ENCODE data around the gene BAZ1A. TPM values are rescaled to one million over a fixed set of nuclear protein-coding genes. Genes with fewer than 3 reads are reported as not detected.
"Not testable (repeated sequence)": the region's sequence is repeated elsewhere in the genome, so short reads cannot be mapped to it uniquely, and the experiment has no call there.

BAZ1A gene
- total RNA-seq, 1 donor from 2014 or later: 35.9 TPM

- TF ChIP-seq, protein P1, sequence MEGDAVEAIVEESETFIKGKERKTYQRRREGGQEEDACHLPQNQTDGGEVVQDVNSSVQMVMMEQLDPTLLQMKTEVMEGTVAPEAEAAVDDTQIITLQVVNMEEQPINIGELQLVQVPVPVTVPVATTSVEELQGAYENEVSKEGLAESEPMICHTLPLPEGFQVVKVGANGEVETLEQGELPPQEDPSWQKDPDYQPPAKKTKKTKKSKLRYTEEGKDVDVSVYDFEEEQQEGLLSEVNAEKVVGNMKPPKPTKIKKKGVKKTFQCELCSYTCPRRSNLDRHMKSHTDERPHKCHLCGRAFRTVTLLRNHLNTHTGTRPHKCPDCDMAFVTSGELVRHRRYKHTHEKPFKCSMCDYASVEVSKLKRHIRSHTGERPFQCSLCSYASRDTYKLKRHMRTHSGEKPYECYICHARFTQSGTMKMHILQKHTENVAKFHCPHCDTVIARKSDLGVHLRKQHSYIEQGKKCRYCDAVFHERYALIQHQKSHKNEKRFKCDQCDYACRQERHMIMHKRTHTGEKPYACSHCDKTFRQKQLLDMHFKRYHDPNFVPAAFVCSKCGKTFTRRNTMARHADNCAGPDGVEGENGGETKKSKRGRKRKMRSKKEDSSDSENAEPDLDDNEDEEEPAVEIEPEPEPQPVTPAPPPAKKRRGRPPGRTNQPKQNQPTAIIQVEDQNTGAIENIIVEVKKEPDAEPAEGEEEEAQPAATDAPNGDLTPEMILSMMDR (IDR thresholded peaks at IDR 0.05): no peak
- Histone ChIP-seq H3K27ac (no peak overlapping the region), H3K4me1 (no peaks in the 10 kb centered on the region), H3K36me3 (peaks cover 32% of the 10 kb centered on the region), H3K4me3 (no peak overlapping the region), H3K9me3 (no peaks in the 10 kb centered on the region), H3K27me3 (no peaks in the 10 kb centered on the region)
- intact Hi-C loops (cut with DNase I): no loop called here
- DNase-seq: no peak
- ATAC-seq: no peak
Observed at GRCh38 chr14:34750233-34750632, 124.9 kb downstream of the BAZ1A start.

DNA sequence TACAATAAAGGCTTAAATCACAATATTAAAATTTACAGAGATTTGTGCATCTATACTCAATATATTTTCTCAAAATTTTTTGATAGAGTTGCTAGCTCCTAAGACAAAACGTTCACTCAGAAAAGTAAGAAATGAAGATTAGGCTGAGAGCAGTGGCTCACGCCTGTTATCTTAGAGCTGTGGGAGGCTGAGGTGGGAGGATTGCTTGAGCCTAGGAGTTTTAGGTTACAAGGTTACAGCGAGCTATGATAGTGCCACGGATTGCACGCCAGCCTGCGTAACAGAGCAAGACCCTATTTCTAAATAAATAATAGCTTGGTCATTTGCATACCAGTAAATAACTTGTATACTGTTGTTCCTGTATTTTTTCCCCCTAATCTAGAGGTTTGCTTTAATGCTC, 125.8 kb downstream of the BAZ1A start:
- ATAC-seq (no peak), DNase-seq (no peak)
- H3K27me3 ChIP-seq: no peaks in the 10 kb centered on the region
- no peaks in the 10 kb centered on the region for H3K4me1 ChIP-seq
- no peaks in the 10 kb centered on the region for H3K9me3 ChIP-seq
- H3K27ac ChIP-seq: no peak overlapping the region
- TF ChIP-seq, protein P1 (IDR thresholded peaks at IDR 0.05): no peak
- no peak overlapping the region for H3K4me3 ChIP-seq
- intact Hi-C loops (cut with DNase I): no loop called here
- H3K36me3 ChIP-seq: peaks cover 23% of the 10 kb centered on the region

DNA sequence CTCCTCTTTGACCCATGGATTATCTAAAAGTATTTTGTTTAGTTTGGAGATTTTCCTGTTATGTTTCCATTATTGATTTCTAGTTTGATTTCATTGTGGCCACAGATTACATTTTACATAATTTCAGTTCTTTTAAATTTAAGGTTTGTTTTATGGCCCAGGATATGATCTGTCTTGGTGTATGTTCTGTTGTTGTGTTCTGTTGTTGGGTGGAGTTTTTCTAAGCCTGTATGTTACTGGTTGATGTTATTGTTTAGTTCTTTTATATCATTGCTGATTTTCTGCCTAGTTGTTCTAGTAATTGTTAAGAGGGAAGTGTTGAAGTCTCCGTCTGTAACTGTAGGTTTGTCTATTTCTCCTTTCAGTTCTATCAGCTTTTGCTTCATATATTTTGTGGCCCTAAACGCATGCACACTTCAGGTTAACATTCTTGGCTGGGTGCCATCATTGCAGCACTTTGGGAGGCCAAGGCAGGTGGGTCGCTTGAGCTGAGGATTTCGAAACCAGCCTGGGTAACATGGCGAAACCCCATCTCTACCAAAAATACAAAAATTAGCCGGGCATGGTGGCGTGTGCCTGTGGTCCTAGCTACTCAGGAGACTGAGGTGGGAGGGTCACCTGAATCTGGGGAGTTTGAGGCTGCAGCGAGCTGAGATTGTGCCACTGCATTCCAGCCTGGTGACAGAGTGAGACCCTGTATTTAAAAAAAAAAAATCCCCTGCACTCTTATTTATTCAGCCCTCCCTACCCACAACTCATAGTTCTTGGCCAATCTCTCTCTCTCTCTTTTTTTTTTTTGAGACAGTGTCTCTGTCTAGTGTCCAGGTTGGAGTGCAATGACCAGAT, 132.7 kb downstream of the BAZ1A start:
- no peak overlapping the region for H3K27ac ChIP-seq
- DNase-seq: no peak
- ATAC-seq: no peak
- no peaks in the 10 kb centered on the region for H3K27me3 ChIP-seq
- intact Hi-C loops (cut with DNase I): no loop called here
- H3K36me3 ChIP-seq: no peaks in the 10 kb centered on the region
- no peak overlapping the region for H3K4me3 ChIP-seq
- H3K9me3 ChIP-seq: no peaks in the 10 kb centered on the region
- no peaks in the 10 kb centered on the region for H3K4me1 ChIP-seq
- TF ChIP-seq, protein P1 (IDR thresholded peaks at IDR 0.05): no peak

DNA sequence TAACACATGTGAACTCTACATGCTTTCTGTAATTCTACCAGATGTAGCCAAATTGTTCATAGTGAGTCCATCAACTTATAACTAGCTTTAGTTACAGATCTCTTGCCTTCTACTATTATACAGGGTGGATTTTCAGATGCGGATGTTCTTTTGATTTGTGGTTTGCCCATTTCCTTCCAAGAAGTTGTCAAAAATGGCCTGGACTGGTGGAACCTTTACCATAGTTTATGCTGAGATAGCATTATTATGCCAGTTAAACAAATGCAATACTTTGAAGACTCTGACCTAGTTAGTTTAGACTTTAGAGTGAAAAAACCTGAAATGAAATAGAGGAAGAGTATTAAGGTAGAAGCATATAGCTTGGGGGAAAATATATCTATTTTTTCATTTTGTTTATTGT, 133.3 kb downstream of the BAZ1A start:
- TF ChIP-seq, protein P1 (IDR thresholded peaks at IDR 0.05): no peak
- intact Hi-C loops (cut with DNase I): no loop called here
- Histone ChIP-seq H3K27ac (no peak overlapping the region), H3K27me3 (no peaks in the 10 kb centered on the region), H3K4me3 (no peak overlapping the region), H3K36me3 (no peaks in the 10 kb centered on the region), H3K4me1 (no peaks in the 10 kb centered on the region), H3K9me3 (no peaks in the 10 kb centered on the region)
- ATAC-seq: no peak
- DNase-seq: no peak

DNA sequence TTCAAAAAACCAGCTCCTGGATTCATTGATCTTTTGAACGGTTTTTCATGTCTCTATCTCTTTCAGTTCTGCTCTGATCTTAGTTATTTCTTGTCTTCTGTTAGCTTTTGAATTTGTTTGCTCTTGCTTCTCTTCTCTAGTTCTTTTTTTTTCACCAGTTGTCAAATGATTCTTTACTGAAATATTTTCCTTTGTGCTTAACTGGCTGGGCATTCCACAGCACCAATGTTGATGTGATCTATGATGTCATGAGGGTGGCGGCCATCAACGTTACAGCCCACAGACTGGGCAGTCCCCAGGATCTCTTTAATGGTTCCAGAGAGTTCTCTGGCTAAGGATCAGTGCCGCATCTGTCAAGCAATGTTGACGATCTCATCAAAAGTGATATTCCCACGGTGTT, 135.0 kb downstream of the BAZ1A start:
- ATAC-seq; H3K36me3 ChIP-seq; H3K4me3 ChIP-seq; H3K27ac ChIP-seq; H3K27me3 ChIP-seq; H3K4me1 ChIP-seq; intact Hi-C loops (cut with DNase I); DNase-seq; H3K9me3 ChIP-seq: not testable (repeated sequence)

- H3K4me1 ChIP-seq; H3K9me3 ChIP-seq; H3K4me3 ChIP-seq; H3K36me3 ChIP-seq; DNase-seq; H3K27me3 ChIP-seq; H3K27ac ChIP-seq; ATAC-seq; intact Hi-C loops (cut with DNase I): not testable (repeated sequence)
Observed at GRCh38 chr14:34737079-34737478, 138.1 kb downstream of the BAZ1A start.
